Trophoblast cell (in vitro differentiated cells and primary cell): ENCODE results near the gene EIF4G1.

Experiments
- DNase-seq, 2 donors: peaks; one replicate each; pipeline ENCODE4 v3.0.0-alpha.2; 2016
- H2AFZ ChIP-seq: 2 replicates; pipeline ENCODE4 v1.6.1; 2013; ENCODE audit warnings: low read length, moderate library complexity, mild to moderate bottlenecking; ENCODE audit not compliant: insufficient read depth, poor library complexity
- H2AK5ac ChIP-seq: 2 replicates; pipeline ENCODE4 v1.6.1; 2013; ENCODE audit warnings: mild to moderate bottlenecking, low read length
- H2BK120ac ChIP-seq: 2 replicates; pipeline ENCODE4 v1.6.1; 2013; ENCODE audit warnings: low read length, mild to moderate bottlenecking, moderate library complexity; ENCODE audit not compliant: insufficient read depth, poor library complexity
- H2BK12ac ChIP-seq: 2 replicates; pipeline ENCODE4 v1.6.1; 2013; ENCODE audit warnings: mild to moderate bottlenecking, low read length, moderate library complexity
- H2BK5ac ChIP-seq: 2 replicates; pipeline ENCODE4 v1.6.1; 2013; ENCODE audit warnings: low read length, low read depth, moderate library complexity, mild to moderate bottlenecking; ENCODE audit not compliant: poor library complexity
- H3K14ac ChIP-seq: 2 replicates; pipeline ENCODE4 v1.6.1; 2013; ENCODE audit warnings: mild to moderate bottlenecking, low read length
- H3K18ac ChIP-seq: 2 replicates; pipeline ENCODE4 v1.6.1; 2013; ENCODE audit warnings: mild to moderate bottlenecking, low read length
- H3K23ac ChIP-seq: 2 replicates; pipeline ENCODE4 v1.6.1; 2013; ENCODE audit warnings: low read length
- H3K27ac ChIP-seq: 2 replicates; pipeline ENCODE4 v1.5.1; 2013; ENCODE audit warnings: low read depth, mild to moderate bottlenecking, inconsistent platforms, low read length, moderate library complexity
- H3K27me3 ChIP-seq: 2 replicates; pipeline ENCODE4 v1.6.1; 2013; ENCODE audit warnings: inconsistent platforms, mild to moderate bottlenecking, low read length, moderate library complexity; ENCODE audit not compliant: insufficient read depth
- H3K36me3 ChIP-seq, 2 experiments: 1 replicate in 1 of 2; 2 replicates in 1 of 2; pipeline ENCODE4 v1.6.1; 2013; ENCODE audit warnings: low read length in 2 of 2, mild to moderate bottlenecking in 2 of 2, moderate library complexity in 1 of 2; ENCODE audit not compliant: insufficient read depth in 2 of 2, control insufficient read depth in 1 of 2
- H3K4ac ChIP-seq: 2 replicates; pipeline ENCODE4 v1.6.1; 2013; ENCODE audit warnings: low read depth, mild to moderate bottlenecking, low read length, moderate library complexity
- H3K4me1 ChIP-seq, 2 experiments: 1 replicate in 1 of 2; 2 replicates in 1 of 2; pipeline ENCODE4 v1.6.1; 2013; ENCODE audit warnings: low read length in 2 of 2, mild to moderate bottlenecking in 2 of 2, moderate library complexity in 1 of 2; ENCODE audit not compliant: insufficient read depth in 2 of 2, control insufficient read depth in 1 of 2
- H3K4me2 ChIP-seq: 2 replicates; pipeline ENCODE4 v1.6.1; 2013; ENCODE audit warnings: inconsistent platforms, mild to moderate bottlenecking, low read length, moderate library complexity
- H3K4me3 ChIP-seq: 2 replicates; pipeline ENCODE4 v1.5.1; 2013; ENCODE audit warnings: mild to moderate bottlenecking, low read depth, low read length, inconsistent platforms
- H3K79me1 ChIP-seq: one replicate; pipeline ENCODE4 v1.6.1; 2013; ENCODE audit warnings: low read length
- H3K79me2 ChIP-seq: 2 replicates; pipeline ENCODE4 v1.6.1; 2013; ENCODE audit warnings: low read length, mild to moderate bottlenecking; ENCODE audit not compliant: control insufficient read depth, insufficient read depth, poor library complexity
- H3K9ac ChIP-seq: 2 replicates; pipeline ENCODE4 v1.6.1; 2013; ENCODE audit warnings: mild to moderate bottlenecking, low read length
- H3K9me3 ChIP-seq: 2 replicates; pipeline ENCODE4 v1.6.1; 2013; ENCODE audit warnings: low read depth, mild to moderate bottlenecking, control low read depth, inconsistent platforms, low read length; ENCODE audit not compliant: insufficient read depth
- H4K12ac ChIP-seq: 2 replicates; pipeline ENCODE4 v1.6.1; 2013; ENCODE audit warnings: low read depth, mild to moderate bottlenecking, low read length, moderate library complexity
- H4K8ac ChIP-seq: 2 replicates; pipeline ENCODE4 v1.6.1; 2013; ENCODE audit warnings: low read depth, mild to moderate bottlenecking, low read length, moderate library complexity
- H4K91ac ChIP-seq: one replicate; pipeline ENCODE4 v1.6.1; 2013; ENCODE audit warnings: low read depth, mild to moderate bottlenecking, low read length, moderate library complexity
- WGBS: extraction: QIAGEN DNeasy Blood & Tissue Kit; methylation state at CpG from one replicate; pipeline ENCODE4 v1.1.7; 2013; ENCODE audit warnings: missing lambda C conversion rate; ENCODE audit not compliant: insufficient read length, insufficient coverage; ENCODE audit errors: extremely low coverage; 5-methylcytosine and 5-hydroxymethylcytosine counted together

EIF4G1 gene

GRCh38 chr3:184275961-184276910 is 38.2 kb upstream of the EIF4G1 start, which contains the start of gene ECE2:
Gene ECE2, plus strand, starts transcription at chr3:184276022. Its CDS starts 132 bp downstream, at chr3:184276154.
- no peak within 1 kb of the TSS for H3K27ac ChIP-seq
- no CpG with 5 or more reads among the region's 65 CpGs for WGBS
- no peak within 1 kb of the TSS for H3K9ac ChIP-seq

DNA sequence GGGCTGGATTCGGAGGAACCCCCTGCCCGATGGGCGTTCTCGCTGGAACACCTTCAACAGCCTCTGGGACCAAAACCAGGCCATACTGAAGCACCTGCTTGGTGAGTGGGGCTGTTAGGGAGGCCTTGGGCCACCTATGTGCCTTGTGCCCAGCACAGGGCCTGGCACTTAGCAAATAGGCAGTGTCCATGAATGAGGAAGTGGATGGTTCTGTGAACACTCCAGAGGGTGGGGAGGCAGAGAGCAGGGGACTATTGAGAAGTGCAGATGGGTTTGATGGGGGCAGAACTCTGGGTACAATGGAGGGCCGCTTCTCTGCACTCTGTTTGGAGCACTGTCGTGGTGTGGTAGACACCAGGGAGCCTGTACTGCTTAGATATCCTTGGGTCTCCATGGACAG is 37.0 kb upstream of the EIF4G1 start:
- no CpG with 5 or more reads among the region's 6 CpGs for WGBS
- no peak overlapping the region for H3K9ac ChIP-seq
- H3K36me3 ChIP-seq: no peaks in the 10 kb centered on the region
- no peak for DNase-seq
- no peak overlapping the region for H3K23ac ChIP-seq
- no peak overlapping the region for H3K27ac ChIP-seq
- H3K4me1 ChIP-seq: no peaks in the 10 kb centered on the region
- H4K91ac ChIP-seq: no peak overlapping the region
- no peak overlapping the region for H2AFZ ChIP-seq
- H2BK5ac ChIP-seq: no peak overlapping the region
- no peaks in the 10 kb centered on the region for H3K79me2 ChIP-seq
- H3K4ac ChIP-seq: no peak overlapping the region
- H3K79me1 ChIP-seq: no peaks in the 10 kb centered on the region
- H2AK5ac ChIP-seq: no peak overlapping the region
- H2BK120ac ChIP-seq: no peak overlapping the region
- no peak overlapping the region for H3K4me2 ChIP-seq
- no peak overlapping the region for H3K14ac ChIP-seq
- H3K18ac ChIP-seq: no peak overlapping the region
- H3K9me3 ChIP-seq: peaks cover 7% of the 10 kb centered on the region
- no peak overlapping the region for H2BK12ac ChIP-seq
- no peak overlapping the region for H4K12ac ChIP-seq
- H3K27me3 ChIP-seq: peaks cover 25% of the 10 kb centered on the region
- H4K8ac ChIP-seq: no peak overlapping the region
- H3K4me3 ChIP-seq: no peak overlapping the region

More at GRCh38 chr3:184275961-184276910, 38.2 kb upstream of the EIF4G1 start, which contains the start of gene ECE2:
- no peak within 1 kb of the TSS for H2BK12ac ChIP-seq
- H4K91ac ChIP-seq: no peak within 1 kb of the TSS
- H3K14ac ChIP-seq: no peak within 1 kb of the TSS
- H4K8ac ChIP-seq: no peak within 1 kb of the TSS
- DNase-seq: no peak
- H3K27me3 ChIP-seq: peaks cover 25% of the 10 kb centered on the region
- H4K12ac ChIP-seq: no peak within 1 kb of the TSS
- no peak within 1 kb of the TSS for H3K4me2 ChIP-seq
- no peak within 1 kb of the TSS for H3K4ac ChIP-seq
- peak within 1 kb of the TSS; percentile 55 for H3K4me3 ChIP-seq
- H3K79me2 ChIP-seq: no peaks in the 10 kb centered on the region
- no peak within 1 kb of the TSS for H2BK120ac ChIP-seq
- no peaks in the 10 kb centered on the region for H3K79me1 ChIP-seq
- no peak within 1 kb of the TSS for H3K23ac ChIP-seq
- no peak within 1 kb of the TSS for H2AFZ ChIP-seq
- H3K9me3 ChIP-seq: peaks cover 7% of the 10 kb centered on the region
- H3K4me1 ChIP-seq: no peaks in the 10 kb centered on the region
- H3K18ac ChIP-seq: no peak within 1 kb of the TSS
- no peak within 1 kb of the TSS for H2BK5ac ChIP-seq
- H2AK5ac ChIP-seq: no peak within 1 kb of the TSS
- no peaks in the 10 kb centered on the region for H3K36me3 ChIP-seq

DNA sequence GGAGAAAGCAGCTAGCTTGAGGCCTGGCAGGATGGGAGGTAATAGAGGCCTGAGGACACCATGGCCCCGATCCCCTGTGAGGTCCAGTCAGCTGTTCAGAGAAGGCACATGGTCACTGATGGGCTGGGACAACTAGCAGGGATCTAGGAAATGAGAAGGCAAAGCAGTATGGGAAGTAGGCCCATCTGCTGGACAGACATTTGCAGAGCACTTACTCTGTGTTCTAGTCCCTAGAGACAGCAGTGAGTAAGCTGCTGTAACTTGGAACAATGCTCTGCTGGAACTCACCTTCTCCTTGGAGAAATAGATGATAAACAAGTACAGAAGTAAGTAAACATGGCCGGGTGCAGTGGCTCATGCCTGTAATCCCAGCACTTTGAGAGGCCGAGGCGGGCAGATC is 31.5 kb upstream of the EIF4G1 start:
- no peak for DNase-seq

DNA sequence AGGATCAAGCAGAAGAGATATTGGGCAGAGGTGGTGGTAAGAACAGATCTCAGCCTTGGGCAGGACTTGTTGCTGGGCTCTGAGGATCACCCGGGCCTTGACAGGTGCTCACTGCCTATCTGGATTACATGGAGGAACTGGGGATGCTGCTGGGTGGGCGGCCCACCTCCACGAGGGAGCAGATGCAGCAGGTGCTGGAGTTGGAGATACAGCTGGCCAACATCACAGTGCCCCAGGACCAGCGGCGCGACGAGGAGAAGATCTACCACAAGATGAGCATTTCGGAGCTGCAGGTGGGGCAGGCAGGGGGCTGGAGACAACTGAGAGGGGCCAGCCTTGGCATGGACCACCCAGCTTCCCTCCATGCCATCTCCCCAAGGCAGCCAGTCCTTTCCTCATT is 30.7 kb upstream of the EIF4G1 start:
- H3K14ac ChIP-seq: no peak overlapping the region
- H2BK5ac ChIP-seq: no peak overlapping the region
- no peak overlapping the region for H3K9ac ChIP-seq
- H3K79me2 ChIP-seq: no peaks in the 10 kb centered on the region
- no peak overlapping the region for H3K23ac ChIP-seq
- no peak for DNase-seq
- no peak overlapping the region for H3K4me2 ChIP-seq
- no peak overlapping the region for H2BK12ac ChIP-seq
- H2BK120ac ChIP-seq: no peak overlapping the region
- H3K4ac ChIP-seq: no peak overlapping the region
- WGBS: no CpG with 5 or more reads among the region's 8 CpGs
- H3K9me3 ChIP-seq: peaks cover 2% of the 10 kb centered on the region
- H4K8ac ChIP-seq: no peak overlapping the region
- H4K91ac ChIP-seq: no peak overlapping the region
- no peak overlapping the region for H3K27ac ChIP-seq
- H3K4me1 ChIP-seq: no peaks in the 10 kb centered on the region
- H2AK5ac ChIP-seq: no peak overlapping the region
- H3K27me3 ChIP-seq: no peaks in the 10 kb centered on the region
- H2AFZ ChIP-seq: no peak overlapping the region
- H3K18ac ChIP-seq: no peak overlapping the region
- no peaks in the 10 kb centered on the region for H3K79me1 ChIP-seq
- H4K12ac ChIP-seq: no peak overlapping the region
- H3K4me3 ChIP-seq: no peak overlapping the region
- H3K36me3 ChIP-seq: no peaks in the 10 kb centered on the region

More for the DNA sequence above, 31.5 kb upstream of the EIF4G1 start:
- H3K79me1 ChIP-seq: no peaks in the 10 kb centered on the region
- H3K14ac ChIP-seq: no peak overlapping the region
- no peaks in the 10 kb centered on the region for H3K79me2 ChIP-seq
- no peak overlapping the region for H3K9ac ChIP-seq
- H3K4ac ChIP-seq: no peak overlapping the region
- no peak overlapping the region for H2BK5ac ChIP-seq
- H2BK12ac ChIP-seq: no peak overlapping the region
- H3K27me3 ChIP-seq: peaks cover 2% of the 10 kb centered on the region
- H2AK5ac ChIP-seq: no peak overlapping the region
- no peak overlapping the region for H4K91ac ChIP-seq
- no peak overlapping the region for H3K4me3 ChIP-seq
- no peak overlapping the region for H3K27ac ChIP-seq
- no peak overlapping the region for H3K4me2 ChIP-seq
- H3K36me3 ChIP-seq: no peaks in the 10 kb centered on the region
- no peak overlapping the region for H4K12ac ChIP-seq
- no peak overlapping the region for H2BK120ac ChIP-seq
- H3K4me1 ChIP-seq: no peaks in the 10 kb centered on the region
- no peak overlapping the region for H3K18ac ChIP-seq
- no peak overlapping the region for H4K8ac ChIP-seq
- peaks cover 2% of the 10 kb centered on the region for H3K9me3 ChIP-seq
- WGBS: no CpG with 5 or more reads among the region's 4 CpGs
- H3K23ac ChIP-seq: no peak overlapping the region
- H2AFZ ChIP-seq: no peak overlapping the region
